ENCODE measurements around the gene OR4S2.

OR4S2 gene

GRCh38 chr11:55648027-55648426, at the start of gene OR4S2:
TSS of gene OR4S2 (plus strand) at chr11:55648327. CDS start at chr11:55650904, 2,577 bp downstream.
- DNase-seq, result no peak

- no peak for DNase-seq
Measured at GRCh38 chr11:55607545-55607944, 40.6 kb upstream of the OR4S2 start, which contains the start of gene OR4C11. TSS of gene OR4C11 (minus strand) at chr11:55607645. CDS start at chr11:55604373, 3,272 bp downstream.

GRCh38 chr11:55624531-55624930, 23.6 kb upstream of the OR4S2 start:
- DNase-seq, result no peak

- no peak for DNase-seq
Measured at GRCh38 chr11:55634813-55635212, 13.3 kb upstream of the OR4S2 start, which contains the start of gene OR4P4. TSS of gene OR4P4 (plus strand) at chr11:55635113.

GRCh38 chr11:55652560-55652959, 4.4 kb downstream of the OR4S2 start:
- no peak for DNase-seq

- DNase-seq, result no peak
Measured at GRCh38 chr11:55655096-55655495, 7.0 kb downstream of the OR4S2 start.

- no peak for DNase-seq
Measured at GRCh38 chr11:55658031-55658573, 10.0 kb downstream of the OR4S2 start.

GRCh38 chr11:55658608-55659007, 10.5 kb downstream of the OR4S2 start:
- DNase-seq, result no peak

GRCh38 chr11:55661901-55662300, 13.8 kb downstream of the OR4S2 start, which contains the start of gene OR4C6:
TSS of gene OR4C6 (plus strand) at chr11:55662201. CDS start at chr11:55665167, 2,966 bp downstream.
- no peak for DNase-seq

- DNase-seq, result no peak
Measured at GRCh38 chr11:55669376-55669775, 21.2 kb downstream of the OR4S2 start.

- DNase-seq, result no peak
Measured at GRCh38 chr11:55673860-55674259, 25.7 kb downstream of the OR4S2 start.

GRCh38 chr11:55697817-55698216, 49.7 kb downstream of the OR4S2 start:
- DNase-seq, result no peak

- no peak for DNase-seq
Measured at GRCh38 chr11:55701429-55701828, 53.3 kb downstream of the OR4S2 start.
